Measurements from ENCODE around the gene KCNJ6.

GRCh38 chr21:37821786-37822450 is 94.3 kb downstream of the KCNJ6 start:
- TF ChIP-seq CTCF (IDR thresholded peaks at IDR 0.05; ENCODE audit: insufficient read depth, low read length, poor library complexity, severe bottlenecking) (no peak), EZH2phosphoT487 (conservative IDR thresholded peaks at IDR 0.05; ENCODE audit: low read length) (no peak)

Measured in SU-DHL-6 (cell line).